NCI-H524 treated with DMSO at 0.1 percent for 48 hours (cell line): Measurements from ENCODE around the gene DNAH1.

Experiments used
- DNase-seq: peaks from one replicate; lab custom pipeline; 2025; lab: John Stamatoyannopoulos, UW

Gene DNAH1

GRCh38 chr3:52311576-52312119, 4.5 kb upstream of the DNAH1 start:
- DNase-seq = no peak

- DNase-seq = no peak
These were observed 2.8 kb upstream of the DNAH1 start for GRCh38 chr3:52313188-52313773.

- no peak for DNase-seq
These were observed 2.3 kb upstream of the DNAH1 start for GRCh38 chr3:52313774-52314188.

DNA sequence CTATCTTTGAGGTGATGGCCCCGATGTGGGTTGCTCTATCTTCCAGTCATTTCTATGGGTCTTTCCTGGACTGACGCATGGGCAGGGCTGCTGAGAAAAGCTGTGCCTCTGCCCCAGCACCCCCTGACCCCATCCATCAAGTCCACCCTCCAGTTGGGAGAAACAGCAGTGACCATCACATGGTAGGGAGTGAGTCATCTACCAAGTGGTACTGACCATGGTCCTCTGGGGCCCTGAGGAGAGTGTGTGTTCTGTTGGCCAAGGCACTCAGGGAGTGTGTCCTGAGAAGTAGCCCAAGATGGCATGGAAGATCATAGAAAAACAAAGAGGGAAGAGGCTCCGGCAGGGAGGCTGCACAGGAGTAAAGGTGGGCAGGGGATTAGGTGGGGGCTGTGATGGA, 1.6 kb upstream of the DNAH1 start:
- no peak for DNase-seq

- no peak for DNase-seq
These were observed 1.1 kb upstream of the DNAH1 start for GRCh38 chr3:52315006-52315405.

DNA sequence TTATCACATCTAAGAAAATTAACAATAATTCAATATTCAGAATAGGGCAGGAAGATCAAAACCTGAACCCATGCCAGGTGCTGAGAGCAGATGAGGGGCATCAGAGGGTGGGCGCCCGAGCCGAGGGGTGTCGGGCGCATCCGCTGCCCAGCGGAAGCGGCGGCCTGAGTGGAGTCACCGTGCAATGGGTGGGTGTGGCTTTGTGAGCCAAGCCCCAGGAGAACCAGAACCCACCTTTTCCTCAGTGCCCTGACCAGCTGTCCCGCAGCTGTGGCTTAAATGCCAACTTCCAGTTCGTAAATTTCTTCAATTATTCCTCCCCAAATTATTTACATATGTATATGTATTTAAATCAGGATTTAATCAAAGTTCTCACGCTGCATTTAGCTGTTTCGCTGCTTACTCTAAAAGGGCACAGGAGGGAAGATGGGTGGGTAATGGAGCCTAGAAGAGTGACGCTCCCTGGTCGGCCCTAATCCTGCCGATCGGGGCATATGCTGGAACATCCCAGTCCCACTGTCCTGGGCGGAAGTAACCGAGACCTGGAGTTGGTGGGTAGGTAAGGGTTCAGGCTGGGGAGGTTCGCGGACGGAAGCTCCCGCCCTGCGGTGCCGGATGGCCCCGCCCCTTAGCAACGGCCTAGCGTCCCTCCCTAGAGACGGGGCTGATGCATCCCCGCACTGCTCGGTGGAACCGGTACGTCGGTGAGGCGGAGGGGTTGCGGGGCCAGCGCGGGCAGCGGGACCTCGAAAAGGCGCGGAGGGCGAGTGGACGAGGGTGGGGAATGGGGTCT, 1.3 kb downstream of the DNAH1 start:
- DNase-seq = peak; percentile 28

DNA sequence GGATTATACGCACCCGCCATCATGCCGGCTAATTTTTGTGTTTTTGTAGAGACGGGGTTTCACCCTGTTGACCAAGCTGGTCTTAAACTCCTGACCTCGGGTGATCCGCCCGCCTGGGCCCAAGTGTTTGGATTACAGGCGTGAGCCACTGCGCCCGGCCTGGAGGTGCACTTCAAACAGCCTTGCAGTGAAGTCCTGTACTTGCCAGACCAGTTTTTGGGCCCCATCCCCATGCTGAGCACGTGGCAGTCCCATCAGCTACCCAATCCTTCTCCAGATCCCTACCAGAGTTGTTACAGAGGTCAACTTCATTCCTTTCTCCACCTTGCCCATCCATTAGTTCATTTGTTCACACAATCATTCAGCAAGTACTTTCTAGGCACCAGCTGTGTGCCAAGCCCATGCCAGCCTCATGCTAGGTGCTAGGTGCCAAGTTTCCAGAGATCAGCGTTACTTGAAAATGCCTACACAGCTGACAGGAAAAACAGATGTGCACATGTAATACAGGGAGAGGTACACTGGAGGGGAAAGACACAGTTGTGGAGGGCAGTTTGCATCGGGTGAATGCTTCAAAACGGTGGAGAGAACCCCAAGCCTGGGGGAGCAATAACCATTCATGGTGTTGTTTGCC, 2.2 kb downstream of the DNAH1 start:
- DNase-seq = no peak

- no peak for DNase-seq
These were observed 3.9 kb downstream of the DNAH1 start for GRCh38 chr3:52319921-52320595.

DNA sequence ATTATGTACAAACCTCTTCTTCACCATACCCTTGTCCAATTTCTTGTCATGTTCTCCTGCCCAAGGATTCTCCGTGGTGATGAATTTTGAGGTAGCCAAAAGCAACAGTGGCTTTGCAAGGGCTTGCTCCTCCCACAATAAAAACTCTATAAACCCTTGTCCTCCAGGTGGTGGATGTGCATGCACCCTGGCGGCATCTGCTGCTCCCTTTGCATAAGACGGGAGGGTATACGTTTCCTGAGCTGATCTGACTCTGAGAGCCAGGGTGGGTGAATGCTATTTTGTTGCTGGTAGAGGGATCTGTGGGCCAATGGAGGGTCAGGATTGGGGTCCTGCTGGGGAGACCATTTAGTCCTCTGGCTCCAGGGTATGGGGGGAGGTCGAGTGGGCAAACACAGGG, 5.4 kb downstream of the DNAH1 start:
- DNase-seq = no peak

DNA sequence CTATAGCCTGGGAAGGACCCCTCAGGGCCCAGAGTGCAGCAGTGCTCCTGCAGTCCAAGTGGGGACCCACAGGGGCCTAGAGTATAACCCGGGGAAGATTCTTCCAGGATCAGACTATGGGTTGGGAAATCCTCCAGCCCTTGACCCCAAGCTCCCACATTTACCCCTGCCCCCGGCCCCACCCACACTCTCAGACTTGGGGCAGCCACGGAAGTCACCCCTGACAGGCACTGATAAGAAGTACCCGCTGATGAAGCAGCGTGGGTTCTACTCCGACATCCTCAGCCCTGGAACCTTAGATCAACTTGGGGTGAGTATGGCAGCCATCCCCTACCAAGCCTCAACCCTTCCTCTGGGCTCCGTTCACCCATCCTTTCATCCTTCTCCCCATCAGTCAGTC, 6.3 kb downstream of the DNAH1 start:
- no peak for DNase-seq

DNA sequence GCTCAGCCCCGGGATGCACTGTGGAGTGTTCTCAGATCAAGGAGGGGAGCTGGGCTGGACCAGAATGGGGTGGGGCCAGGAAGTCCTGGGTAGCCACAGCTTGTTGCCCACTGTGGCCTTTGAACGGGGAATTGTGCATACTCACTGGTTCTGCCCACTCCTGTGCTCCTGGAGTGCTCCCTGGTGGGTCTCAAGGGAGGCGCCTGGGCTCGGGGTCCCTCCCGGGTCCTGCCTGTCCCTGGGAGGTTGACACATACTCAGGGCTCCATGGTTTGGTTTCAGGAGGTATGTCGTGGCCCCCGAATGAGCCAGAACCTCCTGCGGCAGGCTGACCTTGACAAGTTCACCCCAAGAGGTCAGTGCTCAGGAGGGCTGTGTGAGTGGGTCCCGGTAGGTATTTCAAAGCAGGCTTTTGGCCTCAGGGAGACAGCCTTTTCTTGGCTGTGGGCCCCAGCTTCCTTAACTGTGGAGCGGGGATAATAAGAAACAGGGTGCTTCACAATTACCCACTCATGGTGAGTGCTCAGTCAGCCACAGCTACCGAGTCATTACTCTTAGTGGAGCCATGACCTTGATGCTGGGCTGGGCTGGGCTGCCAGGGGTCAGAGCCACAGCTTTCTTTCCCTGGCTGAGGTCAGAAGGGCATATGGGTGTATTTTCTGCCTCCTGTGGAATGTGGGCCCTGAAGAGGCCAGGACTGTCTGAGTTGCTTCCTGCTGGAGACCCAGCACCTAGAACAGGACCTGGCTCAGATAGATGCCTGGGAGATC, 7.6 kb downstream of the DNAH1 start:
- DNase-seq = no peak

DNA sequence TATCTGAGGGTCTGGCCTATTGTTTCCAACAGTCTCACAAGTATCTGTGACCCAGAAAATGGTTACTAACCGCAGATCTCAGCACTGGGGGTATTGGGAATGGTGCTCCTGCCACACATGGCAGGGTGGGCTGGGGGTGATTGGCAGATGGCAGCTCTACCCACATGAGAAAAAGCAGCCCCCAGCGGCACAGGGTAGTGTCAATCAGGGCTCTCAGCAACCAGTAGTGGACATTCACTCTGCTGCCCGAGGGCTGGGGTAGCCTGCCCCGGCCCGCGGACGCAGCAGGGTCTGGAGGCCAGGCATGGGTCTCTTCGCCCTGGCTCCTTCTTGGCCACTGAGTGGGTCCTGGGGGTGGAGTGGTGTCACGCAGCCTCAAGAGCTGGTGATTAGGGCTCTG, 8.6 kb downstream of the DNAH1 start:
- no peak for DNase-seq

- no peak for DNase-seq
These were observed 9.6 kb downstream of the DNAH1 start for GRCh38 chr3:52325686-52326085.

- DNase-seq = no peak
These were observed 10.9 kb downstream of the DNAH1 start for GRCh38 chr3:52326976-52327375.

DNA sequence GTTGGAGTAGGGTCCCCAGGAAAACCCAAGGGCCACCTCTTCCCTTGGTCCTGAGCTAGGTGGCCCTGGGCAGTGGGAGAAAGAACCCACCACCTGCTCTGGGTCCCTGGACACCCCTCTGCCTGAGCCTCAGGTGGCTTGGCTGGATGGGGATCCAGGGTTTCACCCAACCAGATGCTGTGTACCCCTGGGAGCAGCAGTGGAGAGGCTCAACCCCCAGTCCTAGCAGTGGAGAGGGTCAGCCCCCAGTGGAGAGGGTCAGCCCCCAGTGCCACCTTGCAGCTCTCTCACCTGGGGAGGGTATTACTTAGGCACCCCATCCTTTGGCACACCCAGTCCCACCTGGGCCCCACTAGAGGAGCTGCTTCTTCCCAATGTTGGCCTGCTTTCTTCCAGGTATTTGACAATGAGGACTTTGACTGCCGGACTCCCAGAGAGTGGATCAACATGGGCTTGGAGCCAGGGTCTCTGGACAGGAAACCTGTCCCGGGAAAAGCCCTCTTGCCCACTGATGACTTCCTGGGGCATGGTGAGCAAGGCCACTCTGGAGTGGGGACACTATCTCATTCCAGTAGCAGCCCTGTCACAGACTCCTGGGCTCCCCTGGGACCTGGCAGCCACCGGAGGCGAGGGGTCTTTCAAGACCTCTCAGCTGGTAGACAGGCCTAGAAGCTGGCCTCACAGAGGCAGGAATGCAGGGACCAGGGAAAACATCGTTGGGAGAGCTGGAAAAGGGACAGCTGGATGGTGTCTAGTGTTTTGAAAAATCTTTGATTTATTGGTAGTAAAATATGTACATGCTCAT, 11.6 kb downstream of the DNAH1 start:
- no peak for DNase-seq

DNA sequence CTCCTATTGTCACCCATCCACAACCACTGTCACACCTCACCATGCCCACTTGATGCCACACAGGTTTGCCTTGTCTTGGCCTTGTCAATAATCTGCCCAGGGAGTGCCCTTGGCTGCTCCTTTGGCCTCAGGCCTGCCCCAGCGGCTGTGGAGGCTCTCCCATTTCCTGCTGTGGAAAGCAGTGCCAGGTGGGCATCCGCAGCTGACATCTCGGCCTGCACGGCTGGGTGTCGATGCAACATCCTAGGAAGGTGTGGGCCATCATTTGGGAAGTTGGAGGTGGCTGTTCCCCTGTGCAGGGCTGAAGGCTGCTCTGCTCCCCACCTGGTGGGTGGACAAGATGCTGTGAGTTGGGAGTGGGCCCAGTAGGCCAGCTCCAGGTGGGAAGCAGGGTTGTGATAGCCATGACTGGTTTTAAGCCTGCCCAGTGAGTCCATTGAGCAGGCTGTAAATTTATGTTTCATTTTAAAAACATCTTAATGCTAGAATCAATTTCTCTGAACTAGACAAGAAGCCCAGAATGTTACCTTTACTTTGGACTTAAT, 12.5 kb downstream of the DNAH1 start:
- no peak for DNase-seq

DNA sequence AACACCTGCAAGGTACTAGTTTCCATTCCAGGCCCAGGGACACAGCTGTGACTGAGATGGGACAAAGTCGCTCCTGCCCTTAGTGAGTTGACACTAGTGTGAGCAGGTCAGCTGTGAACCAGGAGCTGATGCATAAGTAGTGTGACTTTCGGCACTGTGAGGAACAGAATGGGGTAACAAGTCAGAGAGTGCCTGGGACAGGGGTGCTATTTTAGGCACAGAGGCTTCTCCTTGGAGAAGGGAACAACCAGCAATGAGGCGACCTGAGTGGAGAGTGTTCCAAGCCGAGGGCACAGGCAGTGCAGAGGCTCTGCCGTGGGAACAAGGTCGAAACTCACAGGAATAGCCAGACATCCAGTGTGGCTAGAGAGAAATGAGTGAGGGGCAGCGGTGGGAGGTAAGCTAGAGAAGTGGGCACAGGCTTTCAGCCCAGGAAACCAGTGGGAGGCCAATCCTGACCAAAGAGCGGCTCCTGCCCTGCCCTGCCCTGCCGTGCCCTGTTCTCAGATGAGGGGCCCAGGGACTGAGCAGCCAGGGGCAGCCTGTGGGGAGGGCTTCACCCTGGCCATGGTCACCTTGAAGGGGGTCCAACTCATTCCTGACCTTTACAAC, 14.2 kb downstream of the DNAH1 start:
- DNase-seq = no peak

GRCh38 chr3:52331091-52331490, 15.0 kb downstream of the DNAH1 start:
- DNase-seq = no peak

DNA sequence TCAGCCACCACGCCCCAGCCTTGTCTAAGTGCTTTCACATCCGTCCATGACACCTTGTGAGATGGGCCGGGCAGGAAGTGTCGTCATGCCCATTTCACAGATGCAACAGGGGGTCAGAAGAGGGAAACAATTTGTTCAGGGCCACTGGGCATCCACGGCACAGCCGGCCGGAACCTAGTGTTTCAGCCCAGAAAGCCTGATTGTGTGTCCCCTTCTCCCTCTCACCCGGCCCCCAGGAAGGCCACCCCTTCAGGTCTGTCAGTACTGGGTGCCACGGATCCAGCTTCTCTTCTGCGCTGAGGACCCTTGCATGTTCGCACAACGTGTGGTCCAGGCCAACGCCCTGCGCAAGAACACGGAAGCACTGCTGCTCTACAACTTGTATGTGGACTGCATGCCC, 15.8 kb downstream of the DNAH1 start:
- no peak for DNase-seq

GRCh38 chr3:52333869-52334557, 17.9 kb downstream of the DNAH1 start:
- DNase-seq = no peak
